ENCODE measurements around the gene NR1D1.

DNA sequence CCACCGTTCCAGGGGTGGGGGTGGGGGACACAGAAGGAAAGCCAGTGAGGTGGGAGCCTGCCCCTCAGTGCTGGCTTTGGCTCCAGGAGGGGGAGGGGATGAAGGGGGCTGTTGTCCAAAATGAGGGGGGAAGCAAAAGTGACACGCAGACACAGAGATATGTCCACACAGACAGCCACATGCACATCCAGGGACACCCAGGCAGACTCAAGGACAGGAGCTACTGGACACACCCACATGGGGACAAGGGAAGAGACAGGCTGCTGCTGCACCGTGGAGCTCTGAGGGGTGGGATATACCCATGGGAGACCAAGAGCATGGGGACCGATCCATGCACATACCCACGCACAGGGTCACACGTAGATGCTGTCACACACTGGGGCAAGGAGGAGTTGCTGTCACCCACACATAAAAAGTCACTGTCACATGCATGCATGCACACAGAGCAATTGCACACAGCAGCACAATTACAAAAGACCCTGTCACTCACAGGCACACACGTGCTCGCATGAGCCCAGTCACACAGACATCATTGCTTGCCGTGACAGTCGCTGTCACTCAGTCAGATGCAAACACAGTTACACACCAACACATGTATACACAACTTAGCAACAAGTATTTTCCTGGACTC is 36.4 kb downstream of the NR1D1 start:
- TF ChIP-seq CTCF (IDR thresholded peaks at IDR 0.05 in 8 of 11, conservative IDR thresholded peaks at IDR 0.05 in 3 of 11) (no peak), POLR2A (IDR thresholded peaks at IDR 0.05) (no peak), POLR2AphosphoS5 (IDR thresholded peaks at IDR 0.05) (no peak)
